ENCODE measurements around the gene KCNMA1.

The KCNMA1 gene

GRCh38 chr10:77041636-77042258 is 595.9 kb downstream of the KCNMA1 start:
- H4K8ac ChIP-seq (ENCODE audit: low read length) = peak overlapping the region; percentile 91
- H3K27me3 ChIP-seq (ENCODE audit: control insufficient read depth in 1 of 2, insufficient read depth in 1 of 2, low read length in 2 of 2) = no peaks in the 10 kb centered on the region
- no peak overlapping the region for H4K91ac ChIP-seq (ENCODE audit: low read length)
- peaks cover 0 to 3% of the 10 kb centered on the region in 2 experiments for H3K36me3 ChIP-seq (ENCODE audit: control insufficient read depth in 1 of 2, insufficient read depth in 2 of 2, low read depth in 1 of 2, low read length in 2 of 2)
- WGBS = 61% methylated on average over 4 of the region's 4 CpGs
- H3K4me1 ChIP-seq (ENCODE audit: control insufficient read depth, insufficient read depth, low read depth, low read length) = peaks cover 2% of the 10 kb centered on the region
- no peak overlapping the region for H3K27ac ChIP-seq (ENCODE audit: low read length, poor library complexity, severe bottlenecking)
- H2AFZ ChIP-seq (ENCODE audit: low read depth, low read length) = peak overlapping the region; percentile 57
- peak overlapping the region in 1 of 2 experiments; percentile 11 for H2BK12ac ChIP-seq (ENCODE audit: low read length in 2 of 2)
- no peak overlapping the region for H3K14ac ChIP-seq (ENCODE audit: low read length in 2 of 2)
- no peak overlapping the region for H3K4ac ChIP-seq (ENCODE audit: low read depth in 1 of 2, low read length in 2 of 2)
- no peak overlapping the region for H2BK5ac ChIP-seq (ENCODE audit: low read depth, low read length, poor library complexity, severe bottlenecking)
- H3K9me3 ChIP-seq (ENCODE audit: control insufficient read depth, low read length) = no peaks in the 10 kb centered on the region
- no peak overlapping the region for H3K4me2 ChIP-seq (ENCODE audit: low read length, poor library complexity, severe bottlenecking)
- peak overlapping the region; percentile 44 to 67 for H3K18ac ChIP-seq (ENCODE audit: low read depth in 1 of 2, low read length in 2 of 2)
- H3K9ac ChIP-seq (ENCODE audit: low read length) = no peak overlapping the region
- DNase-seq = no peak
- H3K23ac ChIP-seq (ENCODE audit: low read length in 2 of 2) = no peak overlapping the region
- H2AK5ac ChIP-seq (ENCODE audit: low read length, severe bottlenecking) = no peak overlapping the region
- H3K79me1 ChIP-seq (replicated peaks; ENCODE audit: low read length, poor library complexity, severe bottlenecking) = no peaks in the 10 kb centered on the region
- no peak overlapping the region for H2BK120ac ChIP-seq (ENCODE audit: low read depth, low read length)
- H3K4me3 ChIP-seq (ENCODE audit: insufficient read depth in 1 of 2, low read depth in 1 of 2, low read length in 2 of 2) = no peak overlapping the region
- no peak overlapping the region for H2BK15ac ChIP-seq (ENCODE audit: low read depth, poor library complexity, severe bottlenecking)

- Histone ChIP-seq H2BK120ac (ENCODE audit: low read depth, low read length) (no peak overlapping the region), H3K4me3 (ENCODE audit: insufficient read depth in 1 of 2, low read depth in 1 of 2, low read length in 2 of 2) (no peak overlapping the region), H3K27ac (ENCODE audit: low read length, poor library complexity, severe bottlenecking) (no peak overlapping the region), H2BK12ac (ENCODE audit: low read length in 2 of 2) (no peak overlapping the region), H3K27me3 (ENCODE audit: control insufficient read depth in 1 of 2, insufficient read depth in 1 of 2, low read length in 2 of 2) (no peaks in the 10 kb centered on the region), H2AK5ac (ENCODE audit: low read length, severe bottlenecking) (no peak overlapping the region), H2AFZ (ENCODE audit: low read depth, low read length) (no peak overlapping the region), H4K8ac (ENCODE audit: low read length) (no peak overlapping the region), H3K18ac (ENCODE audit: low read depth in 1 of 2, low read length in 2 of 2) (no peak overlapping the region), H4K91ac (ENCODE audit: low read length) (no peak overlapping the region), H3K9ac (ENCODE audit: low read length) (no peak overlapping the region), H3K4ac (ENCODE audit: low read depth in 1 of 2, low read length in 2 of 2) (no peak overlapping the region), H3K79me1 (replicated peaks; ENCODE audit: low read length, poor library complexity, severe bottlenecking) (no peaks in the 10 kb centered on the region), H3K4me1 (ENCODE audit: control insufficient read depth, insufficient read depth, low read depth, low read length) (peaks cover 2% of the 10 kb centered on the region), H3K9me3 (ENCODE audit: control insufficient read depth, low read length) (no peaks in the 10 kb centered on the region), H3K23ac (ENCODE audit: low read length in 2 of 2) (no peak overlapping the region), H2BK5ac (ENCODE audit: low read depth, low read length, poor library complexity, severe bottlenecking) (no peak overlapping the region), H3K14ac (ENCODE audit: low read length in 2 of 2) (no peak overlapping the region), H3K4me2 (ENCODE audit: low read length, poor library complexity, severe bottlenecking) (no peak overlapping the region), H3K36me3 (ENCODE audit: control insufficient read depth in 1 of 2, insufficient read depth in 2 of 2, low read depth in 1 of 2, low read length in 2 of 2) (peaks cover 0 to 3% of the 10 kb centered on the region in 2 experiments), H2BK15ac (ENCODE audit: low read depth, poor library complexity, severe bottlenecking) (no peak overlapping the region)
- WGBS = 89% methylated on average over 2 of the region's 4 CpGs
- no peak for DNase-seq
These were observed 599.2 kb downstream of the KCNMA1 start for GRCh38 chr10:77038407-77038806.

- Histone ChIP-seq H2BK15ac (ENCODE audit: low read depth, poor library complexity, severe bottlenecking) (no peak overlapping the region), H3K18ac (ENCODE audit: low read depth in 1 of 2, low read length in 2 of 2) (no peak overlapping the region), H3K79me1 (replicated peaks; ENCODE audit: low read length, poor library complexity, severe bottlenecking) (no peaks in the 10 kb centered on the region), H2BK120ac (ENCODE audit: low read depth, low read length) (no peak overlapping the region), H3K27me3 (ENCODE audit: control insufficient read depth in 1 of 2, insufficient read depth in 1 of 2, low read length in 2 of 2) (no peaks in the 10 kb centered on the region), H3K4me1 (ENCODE audit: control insufficient read depth, insufficient read depth, low read depth, low read length) (peaks cover 2% of the 10 kb centered on the region), H3K9ac (ENCODE audit: low read length) (no peak overlapping the region), H2BK5ac (ENCODE audit: low read depth, low read length, poor library complexity, severe bottlenecking) (no peak overlapping the region), H3K4me2 (ENCODE audit: low read length, poor library complexity, severe bottlenecking) (no peak overlapping the region), H3K4me3 (ENCODE audit: insufficient read depth in 1 of 2, low read depth in 1 of 2, low read length in 2 of 2) (no peak overlapping the region), H3K4ac (ENCODE audit: low read depth in 1 of 2, low read length in 2 of 2) (no peak overlapping the region), H3K27ac (ENCODE audit: low read length, poor library complexity, severe bottlenecking) (no peak overlapping the region), H3K36me3 (ENCODE audit: control insufficient read depth in 1 of 2, insufficient read depth in 2 of 2, low read depth in 1 of 2, low read length in 2 of 2) (peaks cover 0 to 3% of the 10 kb centered on the region in 2 experiments), H3K23ac (ENCODE audit: low read length in 2 of 2) (no peak overlapping the region), H3K14ac (ENCODE audit: low read length in 2 of 2) (no peak overlapping the region), H4K8ac (ENCODE audit: low read length) (no peak overlapping the region), H4K91ac (ENCODE audit: low read length) (no peak overlapping the region), H3K9me3 (ENCODE audit: control insufficient read depth, low read length) (no peaks in the 10 kb centered on the region), H2AFZ (ENCODE audit: low read depth, low read length) (no peak overlapping the region), H2BK12ac (ENCODE audit: low read length in 2 of 2) (no peak overlapping the region), H2AK5ac (ENCODE audit: low read length, severe bottlenecking) (no peak overlapping the region)
- no peak for DNase-seq
- WGBS = 87% methylated on average over 8 of the region's 8 CpGs
These were observed 599.7 kb downstream of the KCNMA1 start for GRCh38 chr10:77037735-77038403.

- no peak overlapping the region for H2BK120ac ChIP-seq (ENCODE audit: low read depth, low read length)
These were observed 600.4 kb downstream of the KCNMA1 start for GRCh38 chr10:77036993-77037734.

More at GRCh38 chr10:77036993-77037734, 600.4 kb downstream of the KCNMA1 start:
- DNase-seq = peak; percentile 13
- Histone ChIP-seq H3K4me1 (ENCODE audit: control insufficient read depth, insufficient read depth, low read depth, low read length) (peaks cover 2% of the 10 kb centered on the region), H3K4me3 (ENCODE audit: insufficient read depth in 1 of 2, low read depth in 1 of 2, low read length in 2 of 2) (no peak overlapping the region), H3K9me3 (ENCODE audit: control insufficient read depth, low read length) (no peaks in the 10 kb centered on the region), H3K18ac (ENCODE audit: low read depth in 1 of 2, low read length in 2 of 2) (no peak overlapping the region), H2BK5ac (ENCODE audit: low read depth, low read length, poor library complexity, severe bottlenecking) (no peak overlapping the region), H2AFZ (ENCODE audit: low read depth, low read length) (no peak overlapping the region), H3K27me3 (ENCODE audit: control insufficient read depth in 1 of 2, insufficient read depth in 1 of 2, low read length in 2 of 2) (no peaks in the 10 kb centered on the region), H3K4ac (ENCODE audit: low read depth in 1 of 2, low read length in 2 of 2) (no peak overlapping the region), H3K23ac (ENCODE audit: low read length in 2 of 2) (no peak overlapping the region), H3K14ac (ENCODE audit: low read length in 2 of 2) (no peak overlapping the region), H2BK12ac (ENCODE audit: low read length in 2 of 2) (no peak overlapping the region), H3K79me1 (replicated peaks; ENCODE audit: low read length, poor library complexity, severe bottlenecking) (no peaks in the 10 kb centered on the region), H3K4me2 (ENCODE audit: low read length, poor library complexity, severe bottlenecking) (no peak overlapping the region), H2AK5ac (ENCODE audit: low read length, severe bottlenecking) (no peak overlapping the region), H3K36me3 (ENCODE audit: control insufficient read depth in 1 of 2, insufficient read depth in 2 of 2, low read depth in 1 of 2, low read length in 2 of 2) (peaks cover 0 to 3% of the 10 kb centered on the region in 2 experiments), H2BK15ac (ENCODE audit: low read depth, poor library complexity, severe bottlenecking) (no peak overlapping the region), H3K27ac (ENCODE audit: low read length, poor library complexity, severe bottlenecking) (no peak overlapping the region), H3K9ac (ENCODE audit: low read length) (no peak overlapping the region), H4K8ac (ENCODE audit: low read length) (no peak overlapping the region), H4K91ac (ENCODE audit: low read length) (no peak overlapping the region)
- WGBS = 74% methylated on average over 6 of the region's 6 CpGs

All from mesenchymal stem cell (in vitro differentiated cells and primary cell).